Liver (tissue), 9 donors: Measurements from ENCODE around the gene VRK2. TPM values are rescaled to one million over a fixed set of nuclear protein-coding genes. Genes with fewer than 3 reads are reported as not detected.

ENCODE experiments used
- DNase-seq: peaks from one replicate; pipeline ENCODE4 v3.0.0-alpha.2; 2017; ENCODE audit warnings: low spot score
- H3K27ac ChIP-seq, 2 donors: one replicate each; pipeline ENCODE4 v1.7.0; 2013; ENCODE audit warnings: inconsistent platforms in 2 of 2, low read length in 2 of 2, control low read depth in 1 of 2, low read depth in 1 of 2, mild to moderate bottlenecking in 1 of 2
- H3K27me3 ChIP-seq, 4 donors: one replicate each; pipeline versions ENCODE4 v1.6.1 to v1.7.0; 2013; ENCODE audit warnings: low read length in 3 of 4, inconsistent platforms in 1 of 4, mild to moderate bottlenecking in 1 of 4, moderate library complexity in 1 of 4; ENCODE audit not compliant: control insufficient read depth in 4 of 4, insufficient read depth in 4 of 4
- H3K36me3 ChIP-seq, 4 donors: one replicate each; pipeline versions ENCODE4 v1.6.1 to v1.7.0; 2013; ENCODE audit warnings: low read length in 3 of 4, mild to moderate bottlenecking in 3 of 4, low read depth in 1 of 4, moderate library complexity in 1 of 4; ENCODE audit not compliant: control insufficient read depth in 4 of 4, insufficient read depth in 3 of 4
- H3K4me1 ChIP-seq, 4 donors: one replicate each; pipeline versions ENCODE4 v1.6.1 to v1.7.0; 2013; ENCODE audit warnings: low read length in 3 of 4, mild to moderate bottlenecking in 3 of 4, moderate library complexity in 1 of 4; ENCODE audit not compliant: control insufficient read depth in 4 of 4, insufficient read depth in 4 of 4
- H3K4me3 ChIP-seq, 3 donors: one replicate each; pipeline versions ENCODE4 v1.6.1 to v1.7.0; 2013; ENCODE audit warnings: low read length in 3 of 3, control low read depth in 1 of 3, low read depth in 1 of 3, mild to moderate bottlenecking in 1 of 3
- H3K9ac ChIP-seq, 2 donors: one replicate each; pipeline ENCODE4 v1.7.0; 2013; ENCODE audit warnings: low read length in 2 of 2, mild to moderate bottlenecking in 2 of 2, moderate library complexity in 2 of 2, control low read depth in 1 of 2, low read depth in 1 of 2
- H3K9me3 ChIP-seq, 4 donors: one replicate each; pipeline versions ENCODE4 v1.6.1 to v1.7.0; 2013; ENCODE audit warnings: low read length in 3 of 4; ENCODE audit not compliant: control insufficient read depth in 4 of 4
- CTCF ChIP-seq: fragments of 150-350 bp; IDR thresholded peaks from 2 replicates; pipeline ENCODE4 v1.5.1; 2017; ENCODE audit warnings: improper control_type of control experiment, low read depth, low read length; ENCODE audit not compliant: missing input control
- FOXA2 ChIP-seq: IDR thresholded peaks from 2 replicates; pipeline ENCODE4 v1.6.1; 2016; ENCODE audit warnings: antibody characterized with exemption
- RXRA ChIP-seq, 2 donors: IDR thresholded peaks; 2 replicates each; pipeline ENCODE4 v1.6.1; 2017 to 2018; ENCODE audit warnings: antibody characterized with exemption in 2 of 2, mild to moderate bottlenecking in 1 of 2
- TAF1 ChIP-seq: conservative IDR thresholded peaks from 2 replicates; pipeline ENCODE4 v1.6.1; 2016; ENCODE audit warnings: antibody characterized with exemption, mild to moderate bottlenecking
- WGBS: extraction: QIAGEN DNeasy Blood & Tissue Kit; methylation state at CpG from one replicate; pipeline ENCODE4 v1.1.7; 2013; 5-methylcytosine and 5-hydroxymethylcytosine counted together
- polyA plus RNA-seq, 2 donors: library from polyadenylated mRNA; stranded (reverse) in 1 of 2; unstranded in 1 of 2; fragments of 200-250 nt in 1 of 2; fragments of >200 nt in 1 of 2; fragmentation: Nextera tagmentation in 1 of 2; extraction: Ambion mirVana in 1 of 2; gene quantifications; one replicate each; pipeline versions ENCODE4 v1.2.1 to v1.2.3, GENCODE V29; 2013 to 2015
- total RNA-seq, 2 donors: library from RNA; depleted of rRNA; stranded (reverse); fragments of >200 nt; gene quantifications; one replicate each; pipeline ENCODE4 v1.2.3, GENCODE V29; 2014
- TF ChIP-seq, protein P1 (sequence below): IDR thresholded peaks from 2 replicates; pipeline ENCODE4 v1.6.1; 2016; ENCODE audit warnings: antibody characterized with exemption
- TF ChIP-seq, protein P2 (sequence below): IDR thresholded peaks from 2 replicates; pipeline ENCODE4 v1.6.1; 2016; ENCODE audit warnings: antibody characterized with exemption, mild to moderate bottlenecking
- donor health status: healthy.
- donor health status: healthy.
- donor health status: healthy.
- donor health status: healthy.
- donor health status: healthy.

VRK2 gene
- total and polyA plus RNA-seq, 4 donors, result 5.4 to 17.3 (median 8.5) TPM

- TF ChIP-seq FOXA2, result no peak
- TF ChIP-seq, protein P1, sequence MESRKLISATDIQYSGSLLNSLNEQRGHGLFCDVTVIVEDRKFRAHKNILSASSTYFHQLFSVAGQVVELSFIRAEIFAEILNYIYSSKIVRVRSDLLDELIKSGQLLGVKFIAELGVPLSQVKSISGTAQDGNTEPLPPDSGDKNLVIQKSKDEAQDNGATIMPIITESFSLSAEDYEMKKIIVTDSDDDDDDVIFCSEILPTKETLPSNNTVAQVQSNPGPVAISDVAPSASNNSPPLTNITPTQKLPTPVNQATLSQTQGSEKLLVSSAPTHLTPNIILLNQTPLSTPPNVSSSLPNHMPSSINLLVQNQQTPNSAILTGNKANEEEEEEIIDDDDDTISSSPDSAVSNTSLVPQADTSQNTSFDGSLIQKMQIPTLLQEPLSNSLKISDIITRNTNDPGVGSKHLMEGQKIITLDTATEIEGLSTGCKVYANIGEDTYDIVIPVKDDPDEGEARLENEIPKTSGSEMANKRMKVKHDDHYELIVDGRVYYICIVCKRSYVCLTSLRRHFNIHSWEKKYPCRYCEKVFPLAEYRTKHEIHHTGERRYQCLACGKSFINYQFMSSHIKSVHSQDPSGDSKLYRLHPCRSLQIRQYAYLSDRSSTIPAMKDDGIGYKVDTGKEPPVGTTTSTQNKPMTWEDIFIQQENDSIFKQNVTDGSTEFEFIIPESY, result no peak
- Histone ChIP-seq H3K4me3 (no peak overlapping the region), H3K27me3 (no peaks in the 10 kb centered on the region), H3K4me1 (no peaks in the 10 kb centered on the region), H3K36me3 (no peaks in the 10 kb centered on the region), H3K9me3 (peaks cover 0 to 2% (median 0%) of the 10 kb centered on the region in 4 donors), H3K9ac (no peak overlapping the region), H3K27ac (no peak overlapping the region)
- no peak for DNase-seq
- 96% methylated on average over 4 of the region's 4 CpGs for WGBS
These were observed 52.6 kb downstream of the VRK2 start for GRCh38 chr2:58099096-58099769.

DNA sequence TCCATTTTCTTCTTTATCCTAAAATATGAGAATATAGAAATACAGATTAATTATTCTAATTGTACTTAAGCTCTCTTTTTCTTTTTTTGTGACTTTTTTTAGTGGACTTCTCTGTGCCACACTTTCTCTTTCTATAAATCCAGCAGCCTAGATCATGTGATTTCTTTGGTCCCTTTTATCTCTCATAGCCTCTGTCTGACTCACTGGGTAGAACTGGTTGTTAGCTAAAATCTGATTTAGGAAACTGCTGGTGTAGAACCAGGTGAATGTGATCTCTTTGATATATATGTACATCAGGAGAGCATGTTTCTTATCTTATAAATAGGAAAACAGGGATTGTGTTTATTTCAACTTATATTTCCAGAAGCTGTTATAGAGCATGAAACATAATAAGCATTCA is 54.9 kb downstream of the VRK2 start:
- TF ChIP-seq TAF1 (no peak), RXRA (IDR thresholded peaks at IDR 0.05) (no peak), FOXA2 (no peak), CTCF (no peak)
- TF ChIP-seq, protein P1, result no peak
- TF ChIP-seq, protein P2, sequence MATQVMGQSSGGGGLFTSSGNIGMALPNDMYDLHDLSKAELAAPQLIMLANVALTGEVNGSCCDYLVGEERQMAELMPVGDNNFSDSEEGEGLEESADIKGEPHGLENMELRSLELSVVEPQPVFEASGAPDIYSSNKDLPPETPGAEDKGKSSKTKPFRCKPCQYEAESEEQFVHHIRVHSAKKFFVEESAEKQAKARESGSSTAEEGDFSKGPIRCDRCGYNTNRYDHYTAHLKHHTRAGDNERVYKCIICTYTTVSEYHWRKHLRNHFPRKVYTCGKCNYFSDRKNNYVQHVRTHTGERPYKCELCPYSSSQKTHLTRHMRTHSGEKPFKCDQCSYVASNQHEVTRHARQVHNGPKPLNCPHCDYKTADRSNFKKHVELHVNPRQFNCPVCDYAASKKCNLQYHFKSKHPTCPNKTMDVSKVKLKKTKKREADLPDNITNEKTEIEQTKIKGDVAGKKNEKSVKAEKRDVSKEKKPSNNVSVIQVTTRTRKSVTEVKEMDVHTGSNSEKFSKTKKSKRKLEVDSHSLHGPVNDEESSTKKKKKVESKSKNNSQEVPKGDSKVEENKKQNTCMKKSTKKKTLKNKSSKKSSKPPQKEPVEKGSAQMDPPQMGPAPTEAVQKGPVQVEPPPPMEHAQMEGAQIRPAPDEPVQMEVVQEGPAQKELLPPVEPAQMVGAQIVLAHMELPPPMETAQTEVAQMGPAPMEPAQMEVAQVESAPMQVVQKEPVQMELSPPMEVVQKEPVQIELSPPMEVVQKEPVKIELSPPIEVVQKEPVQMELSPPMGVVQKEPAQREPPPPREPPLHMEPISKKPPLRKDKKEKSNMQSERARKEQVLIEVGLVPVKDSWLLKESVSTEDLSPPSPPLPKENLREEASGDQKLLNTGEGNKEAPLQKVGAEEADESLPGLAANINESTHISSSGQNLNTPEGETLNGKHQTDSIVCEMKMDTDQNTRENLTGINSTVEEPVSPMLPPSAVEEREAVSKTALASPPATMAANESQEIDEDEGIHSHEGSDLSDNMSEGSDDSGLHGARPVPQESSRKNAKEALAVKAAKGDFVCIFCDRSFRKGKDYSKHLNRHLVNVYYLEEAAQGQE, result no peak
- Histone ChIP-seq H3K36me3 (peaks cover 0 to 1% (median 0%) of the 10 kb centered on the region in 4 donors), H3K9ac (no peak overlapping the region), H3K4me1 (no peaks in the 10 kb centered on the region), H3K4me3 (no peak overlapping the region), H3K27me3 (no peaks in the 10 kb centered on the region), H3K27ac (no peak overlapping the region), H3K9me3 (no peaks in the 10 kb centered on the region)
- no peak for DNase-seq
